Activated naive CD4-positive, alpha-beta T cell treated with anti-CD3 and anti-CD28 coated beads, Interleukin-2, amount 50 U/mL, for 16 hours (primary cell): ENCODE measurements around the gene CDO1.
"Not testable (repeated sequence)": the region's sequence is repeated elsewhere in the genome, so short reads cannot be mapped to it uniquely, and the experiment has no call there.

ENCODE experiments used
- DNase-seq: peaks from one replicate; pipeline ENCODE4 v3.0.0-alpha.2; 2020

Gene CDO1

GRCh38 chr5:115825948-115826347, 9.5 kb upstream of the CDO1 start:
- DNase-seq, result no peak

- DNase-seq, result not testable (repeated sequence)
These were observed 8.5 kb upstream of the CDO1 start for GRCh38 chr5:115824983-115825382.

- DNase-seq, result no peak
These were observed 4.4 kb upstream of the CDO1 start for GRCh38 chr5:115820846-115821245.

GRCh38 chr5:115818821-115819220, 2.4 kb upstream of the CDO1 start:
- no peak for DNase-seq

- no peak for DNase-seq
These were observed 927 bp upstream of the CDO1 start for GRCh38 chr5:115817386-115817785.

- no peak for DNase-seq
These were observed 700 bp downstream of the CDO1 start for GRCh38 chr5:115815693-115816225.

- no peak for DNase-seq
These were observed 1.3 kb downstream of the CDO1 start for GRCh38 chr5:115815006-115815692.

- DNase-seq, result no peak
These were observed 2.7 kb downstream of the CDO1 start for GRCh38 chr5:115813719-115814118.

GRCh38 chr5:115812372-115812771, 4.1 kb downstream of the CDO1 start:
- DNase-seq, result no peak

- DNase-seq, result no peak
These were observed 5.1 kb downstream of the CDO1 start for GRCh38 chr5:115811406-115811805.

GRCh38 chr5:115810761-115811160, 5.7 kb downstream of the CDO1 start:
- no peak for DNase-seq

GRCh38 chr5:115809946-115810345, 6.5 kb downstream of the CDO1 start:
- DNase-seq, result no peak

GRCh38 chr5:115808066-115808465, 8.4 kb downstream of the CDO1 start:
- DNase-seq, result not testable (repeated sequence)

- no peak for DNase-seq
These were observed 8.8 kb downstream of the CDO1 start for GRCh38 chr5:115807654-115808052.

- no peak for DNase-seq
These were observed 9.3 kb downstream of the CDO1 start for GRCh38 chr5:115806986-115807653.

- DNase-seq, result no peak
These were observed 14.5 kb downstream of the CDO1 start for GRCh38 chr5:115801984-115802383.

- no peak for DNase-seq
These were observed 15.3 kb downstream of the CDO1 start for GRCh38 chr5:115801152-115801551.

GRCh38 chr5:115800108-115800507, 16.4 kb downstream of the CDO1 start:
- no peak for DNase-seq

GRCh38 chr5:115798252-115798651, 18.2 kb downstream of the CDO1 start:
- DNase-seq, result no peak

GRCh38 chr5:115796656-115797055, 19.8 kb downstream of the CDO1 start:
- no peak for DNase-seq

- DNase-seq, result no peak
These were observed 20.8 kb downstream of the CDO1 start for GRCh38 chr5:115795700-115796099.

GRCh38 chr5:115788440-115788839, 28.0 kb downstream of the CDO1 start:
- DNase-seq, result no peak

- DNase-seq, result no peak
These were observed 29.0 kb downstream of the CDO1 start for GRCh38 chr5:115787426-115787825.

GRCh38 chr5:115785381-115786065, 30.9 kb downstream of the CDO1 start:
- no peak for DNase-seq
